A549 (cell line): Measurements from ENCODE around the gene TREML1.

ENCODE experiments used
- BHLHE40 ChIP-seq: IDR thresholded peaks from 2 replicates; pipeline ENCODE4 v1.6.1; 2012; ENCODE audit warnings: low read depth, low read length, inconsistent platforms
- CTCF ChIP-seq: fragments of >200 bp; sonication (Bioruptor Twin); formaldehyde crosslinking; IDR thresholded peaks from 3 replicates; pipeline ENCODE4 v1.5.1; 2016
- EP300 ChIP-seq, 2 experiments: fragments of >200 bp; sonication (Bioruptor Twin); formaldehyde crosslinking; IDR thresholded peaks; 2 replicates in 1 of 2; 3 replicates in 1 of 2; pipeline ENCODE4 v1.6.1; 2016 to 2017
- ESRRA ChIP-seq: fragments of 150-350 bp; IDR thresholded peaks from 2 replicates; pipeline ENCODE4 v1.6.1; 2014; ENCODE audit warnings: mild to moderate bottlenecking, low read length, borderline replicate concordance
- GATA3 ChIP-seq: IDR thresholded peaks from 2 replicates; pipeline ENCODE4 v1.6.1; 2012; ENCODE audit warnings: borderline replicate concordance
- HDAC2 ChIP-seq: fragments of 200-600 bp; sonication (generic); IDR thresholded peaks from 2 replicates; pipeline ENCODE4 v1.6.1; 2016
- KDM1A ChIP-seq: fragments of 200-600 bp; sonication (generic); IDR thresholded peaks from 2 replicates; pipeline ENCODE4 v1.6.1; 2016; ENCODE audit warnings: low read depth, mild to moderate bottlenecking
- MAFK ChIP-seq: fragments of 450-650 bp; IDR thresholded peaks from 2 replicates; pipeline ENCODE4 v1.6.1; 2014; ENCODE audit not compliant: partially characterized antibody
- MAZ ChIP-seq: fragments of 150-350 bp; IDR thresholded peaks from 2 replicates; pipeline ENCODE4 v1.6.1; 2014; ENCODE audit warnings: antibody characterized with exemption, low read depth, low read length, borderline replicate concordance
- POLR2A ChIP-seq: IDR thresholded peaks from 2 replicates; pipeline ENCODE4 v1.6.1; 2012; ENCODE audit warnings: mild to moderate bottlenecking, low read length
- USF2 ChIP-seq: fragments of 450-650 bp; IDR thresholded peaks from 2 replicates; pipeline ENCODE4 v1.6.1; 2014; ENCODE audit warnings: antibody characterized with exemption
- TF ChIP-seq, protein P1 (sequence below): fragments of >200 bp; sonication (Bioruptor Twin); formaldehyde crosslinking; IDR thresholded peaks from 3 replicates; pipeline ENCODE4 v1.6.1; 2016
- TF ChIP-seq, protein P2 (sequence below): fragments of 200-600 bp; sonication (generic); IDR thresholded peaks from 2 replicates; pipeline ENCODE4 v1.6.1; 2016; ENCODE audit warnings: antibody characterized with exemption, mild to moderate bottlenecking, moderate library complexity

GRCh38 chr6:41190791-41191190 is 36.6 kb upstream of the TREML1 start:
- TF ChIP-seq CTCF (no peak), KDM1A (no peak), EP300 (IDR thresholded peaks at IDR 0.05) (no peak), MAZ (no peak), ESRRA (no peak), BHLHE40 (no peak), GATA3 (no peak), HDAC2 (no peak), MAFK (no peak), POLR2A (no peak), USF2 (no peak)
- TF ChIP-seq, protein P1, sequence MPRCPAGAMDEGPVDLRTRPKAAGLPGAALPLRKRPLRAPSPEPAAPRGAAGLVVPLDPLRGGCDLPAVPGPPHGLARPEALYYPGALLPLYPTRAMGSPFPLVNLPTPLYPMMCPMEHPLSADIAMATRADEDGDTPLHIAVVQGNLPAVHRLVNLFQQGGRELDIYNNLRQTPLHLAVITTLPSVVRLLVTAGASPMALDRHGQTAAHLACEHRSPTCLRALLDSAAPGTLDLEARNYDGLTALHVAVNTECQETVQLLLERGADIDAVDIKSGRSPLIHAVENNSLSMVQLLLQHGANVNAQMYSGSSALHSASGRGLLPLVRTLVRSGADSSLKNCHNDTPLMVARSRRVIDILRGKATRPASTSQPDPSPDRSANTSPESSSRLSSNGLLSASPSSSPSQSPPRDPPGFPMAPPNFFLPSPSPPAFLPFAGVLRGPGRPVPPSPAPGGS: no peak
- TF ChIP-seq, protein P2, sequence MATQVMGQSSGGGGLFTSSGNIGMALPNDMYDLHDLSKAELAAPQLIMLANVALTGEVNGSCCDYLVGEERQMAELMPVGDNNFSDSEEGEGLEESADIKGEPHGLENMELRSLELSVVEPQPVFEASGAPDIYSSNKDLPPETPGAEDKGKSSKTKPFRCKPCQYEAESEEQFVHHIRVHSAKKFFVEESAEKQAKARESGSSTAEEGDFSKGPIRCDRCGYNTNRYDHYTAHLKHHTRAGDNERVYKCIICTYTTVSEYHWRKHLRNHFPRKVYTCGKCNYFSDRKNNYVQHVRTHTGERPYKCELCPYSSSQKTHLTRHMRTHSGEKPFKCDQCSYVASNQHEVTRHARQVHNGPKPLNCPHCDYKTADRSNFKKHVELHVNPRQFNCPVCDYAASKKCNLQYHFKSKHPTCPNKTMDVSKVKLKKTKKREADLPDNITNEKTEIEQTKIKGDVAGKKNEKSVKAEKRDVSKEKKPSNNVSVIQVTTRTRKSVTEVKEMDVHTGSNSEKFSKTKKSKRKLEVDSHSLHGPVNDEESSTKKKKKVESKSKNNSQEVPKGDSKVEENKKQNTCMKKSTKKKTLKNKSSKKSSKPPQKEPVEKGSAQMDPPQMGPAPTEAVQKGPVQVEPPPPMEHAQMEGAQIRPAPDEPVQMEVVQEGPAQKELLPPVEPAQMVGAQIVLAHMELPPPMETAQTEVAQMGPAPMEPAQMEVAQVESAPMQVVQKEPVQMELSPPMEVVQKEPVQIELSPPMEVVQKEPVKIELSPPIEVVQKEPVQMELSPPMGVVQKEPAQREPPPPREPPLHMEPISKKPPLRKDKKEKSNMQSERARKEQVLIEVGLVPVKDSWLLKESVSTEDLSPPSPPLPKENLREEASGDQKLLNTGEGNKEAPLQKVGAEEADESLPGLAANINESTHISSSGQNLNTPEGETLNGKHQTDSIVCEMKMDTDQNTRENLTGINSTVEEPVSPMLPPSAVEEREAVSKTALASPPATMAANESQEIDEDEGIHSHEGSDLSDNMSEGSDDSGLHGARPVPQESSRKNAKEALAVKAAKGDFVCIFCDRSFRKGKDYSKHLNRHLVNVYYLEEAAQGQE: no peak
